Duodenal mucosa (tissue), 2 donors: ENCODE data around the gene CBX8.

Source experiments
- H3K27ac ChIP-seq: one replicate; pipeline ENCODE4 v1.7.0; 2013; ENCODE audit warnings: low read depth, low read length
- H3K27me3 ChIP-seq, 2 donors: one replicate each; pipeline ENCODE4 v1.7.0; 2013; ENCODE audit warnings: low read length in 2 of 2, control low read depth in 1 of 2; ENCODE audit not compliant: insufficient read depth in 2 of 2, control insufficient read depth in 1 of 2
- H3K36me3 ChIP-seq, 2 donors: one replicate each; pipeline ENCODE4 v1.7.0; 2013; ENCODE audit warnings: low read length in 2 of 2, control low read depth in 1 of 2; ENCODE audit not compliant: insufficient read depth in 2 of 2, control insufficient read depth in 1 of 2
- H3K4me1 ChIP-seq, 2 donors: one replicate each; pipeline ENCODE4 v1.7.0; 2013; ENCODE audit warnings: low read length in 2 of 2, control low read depth in 1 of 2; ENCODE audit not compliant: insufficient read depth in 2 of 2, control insufficient read depth in 1 of 2
- H3K4me3 ChIP-seq, 2 donors: one replicate each; pipeline ENCODE4 v1.7.0; 2013; ENCODE audit warnings: low read length in 2 of 2, low read depth in 1 of 2
- H3K9ac ChIP-seq, 2 donors: one replicate each; pipeline ENCODE4 v1.7.0; 2013; ENCODE audit warnings: low read length in 2 of 2, low read depth in 1 of 2
- H3K9me3 ChIP-seq, 2 donors: one replicate each; pipeline ENCODE4 v1.7.0; 2013; ENCODE audit warnings: low read length in 2 of 2, control low read depth in 1 of 2; ENCODE audit not compliant: control insufficient read depth in 1 of 2

CBX8 gene

DNA sequence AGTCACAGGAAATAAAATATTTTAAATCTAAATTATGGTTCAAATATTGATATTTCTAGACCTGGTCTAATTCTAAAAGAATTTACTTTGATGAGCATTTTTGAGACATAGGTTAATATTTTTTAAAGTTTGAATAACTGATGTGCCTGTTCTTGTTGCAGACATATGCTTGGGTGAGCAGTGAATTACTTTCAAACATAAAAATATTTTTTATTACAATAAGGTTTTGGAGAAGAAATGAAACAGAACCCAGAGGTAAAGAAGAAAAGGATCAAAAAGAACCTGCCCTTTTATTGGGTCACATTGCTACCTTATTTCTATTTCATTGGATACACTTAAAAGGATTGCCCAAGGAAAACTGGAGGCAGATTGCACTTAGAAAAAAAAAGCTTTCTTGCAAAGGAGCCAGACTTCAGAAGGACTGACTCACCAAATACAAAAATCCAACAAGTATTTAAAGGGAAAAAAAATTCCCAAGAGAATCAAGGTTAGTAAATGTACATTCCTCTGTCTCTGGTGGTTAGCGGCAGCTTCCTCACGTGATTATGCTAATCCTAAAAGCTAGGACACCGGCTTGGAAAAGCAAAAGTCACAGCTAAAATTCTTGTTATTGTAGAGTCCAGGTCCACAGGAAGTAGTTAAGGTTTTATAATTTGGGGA, 47.6 kb downstream of the CBX8 start:
- Histone ChIP-seq H3K27me3 (peaks cover 46% of the 10 kb centered on the region in 2 donors), H3K9ac (no peak overlapping the region), H3K36me3 (no peaks in the 10 kb centered on the region), H3K4me3 (no peak overlapping the region), H3K27ac (no peak overlapping the region), H3K9me3 (no peaks in the 10 kb centered on the region), H3K4me1 (peaks cover 0 to 4% of the 10 kb centered on the region in 2 donors)

DNA sequence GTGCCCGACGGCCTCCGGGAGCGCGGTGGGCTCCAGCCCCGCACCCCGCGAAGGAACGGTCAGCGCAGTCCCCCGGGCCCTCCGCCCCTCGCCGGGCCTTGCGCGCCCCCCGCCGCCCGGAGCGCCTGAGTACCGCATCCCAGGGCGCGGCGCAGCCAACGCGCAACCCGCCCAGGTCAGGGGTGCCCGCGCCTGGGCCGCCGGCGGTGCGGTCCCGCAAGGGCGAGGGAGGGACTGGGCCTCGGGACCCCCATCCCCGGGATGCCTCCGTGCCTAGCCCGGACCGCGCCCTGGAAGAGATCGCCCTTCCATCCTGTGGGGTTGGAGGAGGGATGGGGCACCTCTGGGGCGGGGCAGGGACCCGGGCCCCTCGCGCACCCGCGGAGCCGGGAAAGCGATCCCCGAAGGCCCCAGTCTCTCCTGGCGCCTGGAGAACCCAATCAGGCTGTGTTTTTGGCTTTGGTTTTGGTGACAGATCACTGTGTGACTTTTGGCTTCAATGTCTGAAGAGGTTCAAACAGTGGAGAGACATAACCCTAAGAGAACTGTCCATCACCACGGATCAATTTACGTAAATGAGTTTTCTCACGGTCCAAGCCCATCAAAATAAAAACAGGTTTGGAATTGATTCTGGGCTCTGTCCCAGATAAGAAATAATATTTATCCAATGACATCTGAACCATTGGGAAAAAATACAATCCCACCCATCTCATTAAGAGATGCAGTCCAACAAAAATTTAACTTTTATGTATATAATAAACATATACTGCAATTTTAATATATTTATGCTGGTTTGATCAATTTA, 48.4 kb downstream of the CBX8 start:
- peaks cover 45 to 46% of the 10 kb centered on the region in 2 donors for H3K27me3 ChIP-seq
- peaks cover 0 to 4% of the 10 kb centered on the region in 2 donors for H3K4me1 ChIP-seq
- no peak overlapping the region for H3K4me3 ChIP-seq

DNA sequence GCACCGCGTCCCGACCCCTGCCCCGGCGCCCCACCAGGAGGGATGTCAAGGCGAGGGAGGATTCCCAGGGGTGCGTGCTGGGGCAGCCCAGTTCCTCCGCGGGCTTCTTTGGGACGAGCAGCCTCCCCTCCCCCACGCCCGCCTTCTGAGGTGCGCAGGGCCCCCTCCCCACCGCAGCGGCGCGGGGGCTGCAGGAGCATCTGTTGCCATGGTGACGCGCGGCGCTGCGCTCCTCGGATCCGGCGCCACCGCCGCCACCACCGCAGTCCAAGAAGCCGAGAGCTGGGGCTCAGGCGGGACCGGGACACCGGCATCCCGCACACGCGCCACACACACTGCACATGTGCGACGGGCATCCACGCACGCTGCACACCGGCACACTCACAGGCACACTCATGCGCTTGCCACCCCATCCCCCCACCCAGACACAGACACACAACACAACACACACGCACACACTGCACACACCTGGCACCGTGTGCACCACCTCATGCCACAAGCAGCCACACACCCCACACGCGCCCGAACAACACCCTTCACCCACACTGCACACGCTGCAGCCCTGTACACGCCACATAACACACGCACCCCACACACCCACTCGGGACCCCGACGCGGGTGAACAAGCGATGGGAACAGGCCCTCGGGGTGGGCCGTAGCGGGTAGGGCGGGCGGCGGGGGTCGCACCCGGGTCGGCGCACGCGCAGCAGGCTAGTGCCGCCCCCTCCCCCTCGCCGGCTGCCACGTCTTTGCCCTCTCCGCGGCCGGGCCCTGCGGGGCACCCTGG, 49.2 kb downstream of the CBX8 start:
- no peaks in the 10 kb centered on the region for H3K9me3 ChIP-seq
- no peaks in the 10 kb centered on the region for H3K36me3 ChIP-seq
- no peak overlapping the region for H3K4me3 ChIP-seq
- H3K27me3 ChIP-seq: peaks cover 42% of the 10 kb centered on the region in 2 donors
- H3K9ac ChIP-seq: no peak overlapping the region
- H3K4me1 ChIP-seq: peaks cover 3 to 8% of the 10 kb centered on the region in 2 donors
- H3K27ac ChIP-seq: no peak overlapping the region

More for the DNA sequence above, 48.4 kb downstream of the CBX8 start:
- H3K27ac ChIP-seq: no peak overlapping the region
- H3K36me3 ChIP-seq: no peaks in the 10 kb centered on the region
- H3K9me3 ChIP-seq: no peaks in the 10 kb centered on the region
- no peak overlapping the region for H3K9ac ChIP-seq

DNA sequence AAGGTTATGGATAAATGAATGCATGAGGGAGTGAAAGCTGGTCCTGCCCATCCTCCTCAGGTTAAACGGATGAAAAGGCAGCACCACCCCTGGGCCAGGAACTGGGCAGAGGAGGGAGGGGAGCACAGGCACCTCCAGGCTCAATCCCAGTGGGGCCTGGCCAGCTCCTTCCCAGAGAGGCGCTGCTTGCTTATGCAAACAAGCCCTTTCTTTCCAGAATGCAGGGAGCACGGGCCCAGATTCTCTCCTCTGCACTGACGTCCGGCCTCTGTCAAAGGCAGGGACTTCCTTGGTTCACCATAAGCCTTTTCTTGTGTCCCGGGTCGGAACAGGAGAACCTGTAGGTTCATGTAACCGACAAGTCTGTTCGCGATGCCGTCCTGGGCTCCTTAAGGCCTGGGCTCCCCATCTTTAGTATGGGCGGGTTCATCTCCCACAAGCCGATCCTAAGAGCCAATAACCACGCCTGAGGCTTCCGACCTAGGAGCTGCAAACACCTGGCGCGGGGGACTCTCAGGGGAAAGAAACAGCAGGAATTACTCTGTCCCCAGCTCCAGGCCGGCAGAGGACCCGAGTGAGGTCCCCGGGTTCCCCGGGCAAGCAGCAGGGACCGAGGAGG, 49.9 kb downstream of the CBX8 start:
- Histone ChIP-seq H3K27me3 (peaks cover 42% of the 10 kb centered on the region in 2 donors), H3K9me3 (no peaks in the 10 kb centered on the region), H3K4me1 (peaks cover 10 to 15% of the 10 kb centered on the region in 2 donors), H3K27ac (no peak overlapping the region), H3K9ac (no peak overlapping the region), H3K4me3 (no peak overlapping the region), H3K36me3 (no peaks in the 10 kb centered on the region)

DNA sequence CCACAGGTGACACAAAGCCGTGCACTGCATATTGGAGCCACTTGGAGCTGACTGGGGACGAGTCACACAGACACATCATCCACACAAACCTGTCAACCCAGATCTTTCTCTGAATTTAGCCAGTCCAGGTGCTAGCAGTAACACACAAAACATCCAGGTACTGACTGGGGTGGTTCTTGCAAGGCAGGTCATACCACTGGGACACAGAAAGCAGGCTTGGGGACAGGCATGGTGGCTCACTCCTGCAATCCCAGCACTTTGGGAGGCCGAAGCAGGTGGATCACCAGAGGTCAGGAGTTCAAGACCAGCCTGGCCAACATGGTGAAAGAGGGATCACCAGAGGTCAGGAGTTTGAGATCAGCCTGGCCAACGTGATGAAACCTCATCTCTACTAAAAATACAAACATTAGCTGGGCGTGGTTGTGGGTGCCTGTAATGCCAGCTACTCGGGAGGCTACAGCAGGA, 51.2 kb downstream of the CBX8 start:
- Histone ChIP-seq H3K27me3 (peaks cover 37 to 42% of the 10 kb centered on the region in 2 donors), H3K9ac (no peak overlapping the region), H3K27ac (no peak overlapping the region), H3K4me3 (no peak overlapping the region), H3K4me1 (peaks cover 11 to 21% of the 10 kb centered on the region in 2 donors), H3K9me3 (no peaks in the 10 kb centered on the region), H3K36me3 (no peaks in the 10 kb centered on the region)

DNA sequence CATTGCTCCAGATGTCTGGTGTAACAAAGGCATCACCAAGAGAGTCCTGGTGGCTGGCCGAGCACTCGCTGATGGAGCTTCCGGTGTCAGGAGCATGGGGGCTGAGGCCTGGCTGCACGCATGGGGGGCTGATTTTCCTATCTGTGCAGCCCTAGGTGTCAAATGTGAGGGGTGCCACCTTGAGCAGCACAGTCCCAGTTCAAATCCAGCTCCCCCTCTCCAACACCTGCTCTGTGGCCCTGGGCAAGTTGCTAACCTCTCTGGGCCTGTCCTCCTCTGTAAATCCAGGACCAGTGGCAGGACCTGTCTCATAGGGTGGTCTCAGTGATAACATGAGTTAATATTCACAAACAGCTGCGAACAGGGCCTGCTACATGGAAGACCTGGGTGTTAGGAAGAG, 53.3 kb downstream of the CBX8 start:
- Histone ChIP-seq H3K9me3 (no peaks in the 10 kb centered on the region), H3K36me3 (no peaks in the 10 kb centered on the region), H3K4me1 (peaks cover 18 to 27% of the 10 kb centered on the region in 2 donors), H3K4me3 (no peak overlapping the region), H3K27me3 (peaks cover 24 to 29% of the 10 kb centered on the region in 2 donors), H3K27ac (no peak overlapping the region), H3K9ac (no peak overlapping the region)

DNA sequence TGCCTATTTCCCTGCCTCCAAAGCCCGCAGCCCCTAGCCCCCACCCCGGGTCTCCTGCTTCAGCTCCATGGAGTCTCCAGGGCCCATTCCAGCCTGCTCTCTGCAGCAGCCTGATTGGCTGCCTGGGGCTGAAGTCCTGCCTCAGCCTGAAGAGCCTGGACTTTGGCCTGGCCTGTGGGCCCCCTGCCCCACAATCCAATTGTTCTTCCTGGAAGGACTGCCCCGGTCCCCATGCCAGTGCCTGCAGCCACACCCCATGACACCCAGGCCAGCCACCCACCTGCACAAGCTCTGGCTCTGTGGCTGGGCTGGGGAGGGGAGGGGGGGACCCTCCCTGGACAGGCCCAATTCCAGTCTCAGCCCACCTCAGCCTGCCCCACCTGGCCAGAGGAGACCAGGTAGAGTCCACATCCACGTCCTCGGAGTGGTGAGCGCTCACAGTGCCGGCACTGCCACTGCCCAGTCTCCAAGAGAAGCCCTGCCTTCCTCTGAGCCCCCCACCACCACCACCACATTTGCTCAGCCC, 53.9 kb downstream of the CBX8 start:
- peaks cover 19 to 23% of the 10 kb centered on the region in 2 donors for H3K27me3 ChIP-seq
- H3K4me1 ChIP-seq: peaks cover 18 to 27% of the 10 kb centered on the region in 2 donors
- H3K27ac ChIP-seq: no peak overlapping the region
- H3K36me3 ChIP-seq: no peaks in the 10 kb centered on the region
- H3K9me3 ChIP-seq: no peaks in the 10 kb centered on the region
- no peak overlapping the region for H3K4me3 ChIP-seq
- no peak overlapping the region for H3K9ac ChIP-seq

DNA sequence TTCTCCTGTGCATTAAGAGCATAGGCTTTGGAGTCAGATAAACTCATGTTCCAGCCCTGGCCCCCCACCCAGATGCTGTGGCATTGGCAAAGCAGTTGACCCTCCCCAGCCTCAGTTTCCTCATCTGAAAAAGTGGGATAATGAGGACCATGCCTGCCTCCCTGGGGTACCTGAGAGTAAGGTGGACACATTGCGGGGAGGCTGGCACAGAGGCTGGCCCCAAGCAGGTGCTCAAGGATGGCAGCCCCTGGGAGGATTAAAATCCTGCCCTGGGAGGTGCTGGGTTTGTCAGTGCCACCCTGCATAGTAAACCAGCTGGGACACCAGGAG, 54.3 kb downstream of the CBX8 start:
- H3K27me3 ChIP-seq: peaks cover 15 to 19% of the 10 kb centered on the region in 2 donors
- peaks cover 18 to 24% of the 10 kb centered on the region in 2 donors for H3K4me1 ChIP-seq
- H3K27ac ChIP-seq: no peak overlapping the region
- H3K36me3 ChIP-seq: no peaks in the 10 kb centered on the region
- no peak overlapping the region for H3K4me3 ChIP-seq
- no peak overlapping the region for H3K9ac ChIP-seq
- H3K9me3 ChIP-seq: no peaks in the 10 kb centered on the region
